Measurements from ENCODE around the gene FHL3. TPM values are rescaled to one million over a fixed set of nuclear protein-coding genes. Genes with fewer than 3 reads are reported as not detected.

FHL3 gene
- total and polyA plus RNA-seq, 4 donors: 29.9 to 67.9 (median 48.2) TPM

DNA sequence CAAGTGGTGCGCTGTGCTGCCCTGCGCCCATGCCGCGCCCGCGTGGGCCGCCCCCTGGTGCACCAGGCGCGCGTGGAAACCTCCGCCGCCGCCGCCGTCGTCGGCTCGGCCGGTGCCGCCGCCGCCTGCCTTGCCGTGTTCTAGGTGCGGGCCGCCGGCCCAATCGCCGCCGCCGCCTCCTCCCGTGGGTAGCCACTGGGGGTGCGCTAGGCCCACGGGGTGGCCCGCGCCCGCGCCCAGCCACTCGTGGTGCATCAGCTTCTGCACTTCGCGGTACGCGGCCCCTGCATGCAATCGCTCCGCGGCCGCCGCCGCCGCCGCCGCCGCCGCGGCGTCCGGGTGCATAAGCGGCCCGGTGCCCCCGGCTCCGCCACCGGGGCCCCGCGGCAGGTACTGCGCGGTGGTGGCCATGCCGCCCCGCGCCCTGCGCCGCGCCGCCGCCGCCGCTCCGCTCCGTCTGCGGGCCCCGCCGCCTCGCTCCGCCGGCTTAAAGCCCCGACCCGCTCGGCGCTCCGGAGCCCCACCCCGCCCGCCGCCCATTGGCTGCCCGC is 41.1 kb upstream of the FHL3 start, which contains the start of gene POU3F1:
POU3F1 (minus strand) TSS at position 461 of the 551 bp plus-strand sequence; CDS start at position 411, 50 bp downstream.
- intact Hi-C loops (cut with DNase I): loop anchor here in 1 of 2 donors (5.0 kb wide), 1 partner anchor 91 kb away; no protein-coding TSS in a partner anchor
- DNase-seq: no peak
- 1% methylated on average over 58 to 92 of the region's 92 CpGs for WGBS, 2 donors
- Histone ChIP-seq H3K9me3 (ENCODE audit: control insufficient read depth, low read length) (no peaks in the 10 kb centered on the region), H3K4me1 (ENCODE audit: control insufficient read depth in 1 of 2, insufficient read depth in 2 of 2, low read length in 2 of 2) (no peaks in the 10 kb centered on the region), H3K36me3 (ENCODE audit: control insufficient read depth in 1 of 2, insufficient read depth in 2 of 2, low read length in 1 of 2) (no peaks in the 10 kb centered on the region), H3K27me3 (ENCODE audit: control insufficient read depth in 1 of 2, insufficient read depth in 2 of 2, low read length in 1 of 2) (peaks cover 0 to 3% of the 10 kb centered on the region in 2 donors), H3K27ac (ENCODE audit: low read depth in 1 of 2, low read length in 2 of 2) (peak within 1 kb of the TSS in 1 of 2 donors; percentile 5), H3K4me3 (ENCODE audit: low read length in 2 of 2) (peak within 1 kb of the TSS; percentile 40 to 69)
- ATAC-seq (ENCODE audit: low FRiP score): no peak

DNA sequence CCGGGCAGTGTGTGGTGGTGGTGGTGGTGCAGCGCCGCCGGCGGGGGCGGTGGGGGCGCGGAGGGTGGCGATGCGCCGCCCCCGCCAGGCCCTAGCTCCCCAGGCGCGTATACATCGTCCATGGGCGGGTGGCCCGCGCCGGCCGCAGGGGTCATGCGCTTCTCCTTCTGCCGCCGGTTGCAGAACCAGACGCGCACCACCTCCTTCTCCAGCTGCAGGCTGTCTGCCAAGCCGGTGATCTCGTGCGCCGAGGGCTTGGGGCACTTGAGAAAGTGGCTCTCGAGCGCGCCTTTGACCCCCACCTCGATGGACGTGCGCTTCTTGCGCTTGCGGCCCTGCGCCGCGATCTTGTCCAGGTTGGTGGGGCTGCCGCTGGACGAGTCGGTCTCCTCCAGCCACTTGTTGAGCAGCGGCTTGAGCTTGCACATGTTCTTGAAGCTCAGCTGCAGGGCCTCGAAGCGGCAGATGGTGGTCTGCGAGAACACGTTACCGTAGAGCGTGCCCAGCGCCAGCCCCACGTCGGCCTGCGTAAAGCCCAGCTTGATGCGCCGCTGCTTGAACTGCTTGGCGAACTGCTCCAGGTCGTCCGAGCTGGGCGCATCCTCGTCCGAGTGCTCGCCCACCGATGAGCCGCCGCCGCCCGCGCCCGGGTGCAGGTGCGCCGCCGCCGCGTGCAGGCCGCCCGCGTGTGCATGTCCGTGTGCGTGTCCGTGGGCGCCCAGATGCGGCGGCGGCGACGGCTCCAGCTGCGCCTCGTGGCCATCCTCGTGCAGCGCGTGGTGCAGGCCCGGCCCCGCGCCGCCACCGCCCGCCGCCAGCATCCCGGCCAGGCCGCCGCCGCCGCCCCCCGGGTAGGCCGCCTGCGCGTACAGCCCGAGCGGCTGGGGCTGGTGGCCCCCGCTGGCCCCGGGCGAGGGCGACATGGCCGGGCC is 40.4 kb upstream of the FHL3 start:
- Histone ChIP-seq H3K4me3 (ENCODE audit: low read length in 2 of 2) (peak overlapping the region in 1 of 2 donors; percentile 69), H3K36me3 (ENCODE audit: control insufficient read depth in 1 of 2, insufficient read depth in 2 of 2, low read length in 1 of 2) (no peaks in the 10 kb centered on the region), H3K4me1 (ENCODE audit: control insufficient read depth in 1 of 2, insufficient read depth in 2 of 2, low read length in 2 of 2) (no peaks in the 10 kb centered on the region), H3K27me3 (ENCODE audit: control insufficient read depth in 1 of 2, insufficient read depth in 2 of 2, low read length in 1 of 2) (peaks cover 0 to 3% of the 10 kb centered on the region in 2 donors), H3K27ac (ENCODE audit: low read depth in 1 of 2, low read length in 2 of 2) (no peak overlapping the region), H3K9me3 (ENCODE audit: control insufficient read depth, low read length) (no peaks in the 10 kb centered on the region)
- no peak for DNase-seq
- WGBS, 2 donors: 3 to 5% methylated on average over 62 to 115 of the region's 115 CpGs
- intact Hi-C loops (cut with DNase I): loop anchor here in 1 of 2 donors (5.0 kb wide), 1 partner anchor 92 kb away; no protein-coding TSS in a partner anchor
- ATAC-seq (ENCODE audit: low FRiP score): no peak

DNA sequence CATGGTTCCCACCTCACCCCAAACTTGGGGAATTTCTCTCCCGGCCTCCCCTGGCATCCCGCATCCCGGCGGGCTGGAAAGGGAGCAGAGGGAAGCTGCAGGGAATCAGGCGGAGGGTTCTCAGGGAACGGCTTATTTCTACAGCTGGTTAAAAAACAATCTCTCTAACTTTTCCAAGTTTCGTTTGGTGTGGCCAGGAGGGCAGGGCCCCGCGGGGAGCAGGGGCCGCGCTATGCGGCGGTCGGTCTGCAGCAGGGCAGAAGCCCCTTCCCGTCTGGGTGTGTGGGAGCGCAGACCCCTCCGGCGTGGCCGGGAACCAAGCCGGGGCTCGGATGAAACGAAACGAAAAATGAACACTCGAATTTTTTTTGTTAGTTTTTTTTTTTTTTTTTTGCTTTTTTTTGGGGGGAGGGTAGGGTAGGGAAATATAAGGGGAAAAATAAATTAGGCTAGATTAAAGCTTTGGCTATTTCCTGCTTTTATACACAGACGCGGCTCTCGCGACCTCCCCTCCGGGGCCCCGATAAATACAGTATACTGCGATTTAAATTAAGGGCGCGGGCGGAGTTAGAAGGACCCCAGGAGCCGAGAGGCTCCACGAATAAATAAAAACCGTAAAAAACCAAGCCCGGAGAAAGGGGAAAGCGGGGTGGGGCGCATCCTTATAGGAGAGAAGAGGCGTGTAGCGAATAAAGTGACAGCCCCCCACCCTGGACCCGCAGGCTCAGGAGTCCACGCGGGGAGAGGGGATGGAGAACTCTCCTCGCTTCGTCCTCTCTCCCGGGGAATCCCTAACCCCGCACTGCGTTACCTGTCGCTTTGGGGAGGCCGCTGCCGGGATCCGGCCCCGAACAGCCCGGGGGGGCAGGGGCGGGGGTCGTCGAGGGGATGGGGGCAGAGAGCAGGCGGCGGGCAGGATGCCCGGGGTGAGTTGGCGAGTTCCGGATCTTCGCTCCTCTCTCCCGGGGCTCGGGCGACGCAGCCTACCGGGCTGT is 39.2 kb upstream of the FHL3 start:
- H3K27me3 ChIP-seq (ENCODE audit: control insufficient read depth in 1 of 2, insufficient read depth in 2 of 2, low read length in 1 of 2): peaks cover 0 to 3% of the 10 kb centered on the region in 2 donors

DNA sequence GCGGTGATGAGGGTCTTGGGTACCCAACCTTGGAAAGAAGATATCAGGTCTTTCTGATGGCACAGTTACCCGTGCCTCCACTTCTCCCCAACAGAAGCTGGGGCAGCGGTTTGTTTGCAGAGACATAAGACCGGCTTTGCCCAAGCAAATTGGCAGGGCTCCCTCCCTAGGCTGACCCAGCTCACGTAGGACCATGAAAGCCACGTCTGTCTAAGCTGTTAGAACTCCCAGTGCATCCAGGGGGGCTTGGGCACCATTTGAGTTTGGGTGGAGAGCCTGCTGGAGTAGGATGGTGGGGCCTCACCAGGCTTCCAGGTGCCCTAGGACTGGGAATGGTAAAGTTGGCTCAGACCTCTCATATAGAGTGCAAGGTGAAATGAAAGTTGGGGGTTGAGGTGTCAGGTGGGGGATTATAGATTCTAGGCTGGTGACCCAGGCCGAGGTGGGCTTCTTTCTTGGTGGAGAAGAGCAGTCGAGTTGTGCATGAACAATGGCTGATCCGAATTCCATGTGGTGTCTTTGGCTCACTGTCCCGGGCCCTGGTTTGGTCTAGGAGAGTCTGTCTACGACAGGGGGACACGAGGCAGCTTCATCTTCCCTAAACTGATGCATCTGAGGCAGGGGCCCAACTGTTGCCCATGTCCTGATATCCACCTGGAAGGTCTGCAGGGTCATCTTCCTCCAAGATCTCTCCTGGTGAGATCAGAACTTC is 37.9 kb upstream of the FHL3 start:
- Histone ChIP-seq H3K9me3 (ENCODE audit: control insufficient read depth, low read length) (no peaks in the 10 kb centered on the region), H3K4me1 (ENCODE audit: control insufficient read depth in 1 of 2, insufficient read depth in 2 of 2, low read length in 2 of 2) (no peaks in the 10 kb centered on the region), H3K27ac (ENCODE audit: low read depth in 1 of 2, low read length in 2 of 2) (no peak overlapping the region), H3K27me3 (ENCODE audit: control insufficient read depth in 1 of 2, insufficient read depth in 2 of 2, low read length in 1 of 2) (peaks cover 0 to 3% of the 10 kb centered on the region in 2 donors), H3K36me3 (ENCODE audit: control insufficient read depth in 1 of 2, insufficient read depth in 2 of 2, low read length in 1 of 2) (no peaks in the 10 kb centered on the region), H3K4me3 (ENCODE audit: low read length in 2 of 2) (no peak overlapping the region)
- DNase-seq: peak in 1 of 2 donors; percentile 28
- ATAC-seq (ENCODE audit: low FRiP score): no peak
- WGBS, 2 donors: 91 to 93% methylated on average over 12 of the region's 12 CpGs
- intact Hi-C loops (cut with DNase I): no loop called here

More for the DNA sequence above, 39.2 kb upstream of the FHL3 start:
- whole genome bisulfite sequencing, 2 donors: 7 to 8% methylated on average over 57 to 70 of the region's 70 CpGs
- Histone ChIP-seq H3K27ac (ENCODE audit: low read depth in 1 of 2, low read length in 2 of 2) (no peak overlapping the region), H3K4me3 (ENCODE audit: low read length in 2 of 2) (no peak overlapping the region), H3K4me1 (ENCODE audit: control insufficient read depth in 1 of 2, insufficient read depth in 2 of 2, low read length in 2 of 2) (no peaks in the 10 kb centered on the region), H3K9me3 (ENCODE audit: control insufficient read depth, low read length) (no peaks in the 10 kb centered on the region), H3K36me3 (ENCODE audit: control insufficient read depth in 1 of 2, insufficient read depth in 2 of 2, low read length in 1 of 2) (no peaks in the 10 kb centered on the region)
- DNase-seq (no peak), ATAC-seq (ENCODE audit: low FRiP score) (no peak)
- intact Hi-C loops (cut with DNase I): loop anchor here in 1 of 2 donors (5.0 kb wide), 1 partner anchor 93 kb away; no protein-coding TSS in a partner anchor

DNA sequence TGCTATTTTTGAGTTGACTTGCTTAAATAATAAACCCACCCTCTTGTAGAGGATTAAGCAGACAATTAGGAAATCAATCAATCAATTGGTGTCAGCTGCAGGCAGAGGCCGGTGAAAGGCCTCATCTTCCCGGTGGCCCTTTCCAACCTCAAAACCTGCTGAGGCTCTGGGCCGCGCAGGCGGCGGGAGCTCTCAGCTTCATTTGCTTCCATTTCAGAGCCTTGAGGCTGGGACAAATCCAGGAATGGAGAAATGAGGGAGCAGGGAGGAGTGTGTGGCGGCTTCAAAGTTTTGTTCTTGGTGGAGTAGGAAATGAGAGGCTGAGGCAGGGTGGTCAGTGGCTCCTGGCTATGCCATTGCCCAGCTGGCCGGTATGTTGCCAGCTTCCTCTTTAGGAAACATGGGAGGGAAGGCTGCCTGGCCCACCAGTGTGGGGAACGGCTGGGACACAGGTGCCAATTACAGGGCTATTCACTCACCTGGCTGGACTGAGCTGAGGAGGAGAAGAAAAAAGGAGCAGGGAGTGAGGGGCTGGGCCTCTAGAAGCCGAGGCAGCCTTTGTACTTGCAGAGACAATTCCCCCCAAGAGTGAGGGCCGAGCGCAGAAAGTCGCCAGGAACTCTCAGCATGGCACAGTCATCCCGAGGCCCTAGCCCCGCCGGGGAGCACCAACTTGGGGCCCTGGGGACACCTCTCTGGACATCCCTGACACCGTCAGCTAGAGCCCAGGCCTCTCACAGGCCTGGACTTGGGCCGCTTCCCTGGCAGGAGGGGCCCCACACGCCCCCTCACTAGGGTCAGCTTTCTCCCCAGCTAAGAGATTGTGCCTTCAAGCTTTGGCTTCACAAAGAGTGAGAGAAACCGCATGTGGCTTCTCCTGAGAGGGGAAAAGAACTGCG is 36.9 kb upstream of the FHL3 start:
- Histone ChIP-seq H3K9me3 (ENCODE audit: control insufficient read depth, low read length) (no peaks in the 10 kb centered on the region), H3K36me3 (ENCODE audit: control insufficient read depth in 1 of 2, insufficient read depth in 2 of 2, low read length in 1 of 2) (no peaks in the 10 kb centered on the region), H3K4me3 (ENCODE audit: low read length in 2 of 2) (no peak overlapping the region), H3K27ac (ENCODE audit: low read depth in 1 of 2, low read length in 2 of 2) (no peak overlapping the region), H3K27me3 (ENCODE audit: control insufficient read depth in 1 of 2, insufficient read depth in 2 of 2, low read length in 1 of 2) (peaks cover 0 to 3% of the 10 kb centered on the region in 2 donors), H3K4me1 (ENCODE audit: control insufficient read depth in 1 of 2, insufficient read depth in 2 of 2, low read length in 2 of 2) (no peaks in the 10 kb centered on the region)
- intact Hi-C loops (cut with DNase I): no loop called here
- ATAC-seq (ENCODE audit: low FRiP score) (no peak), DNase-seq (peak in 1 of 2 donors; percentile 48)
- WGBS, 2 donors: 86 to 88% methylated on average over 21 of the region's 21 CpGs

DNA sequence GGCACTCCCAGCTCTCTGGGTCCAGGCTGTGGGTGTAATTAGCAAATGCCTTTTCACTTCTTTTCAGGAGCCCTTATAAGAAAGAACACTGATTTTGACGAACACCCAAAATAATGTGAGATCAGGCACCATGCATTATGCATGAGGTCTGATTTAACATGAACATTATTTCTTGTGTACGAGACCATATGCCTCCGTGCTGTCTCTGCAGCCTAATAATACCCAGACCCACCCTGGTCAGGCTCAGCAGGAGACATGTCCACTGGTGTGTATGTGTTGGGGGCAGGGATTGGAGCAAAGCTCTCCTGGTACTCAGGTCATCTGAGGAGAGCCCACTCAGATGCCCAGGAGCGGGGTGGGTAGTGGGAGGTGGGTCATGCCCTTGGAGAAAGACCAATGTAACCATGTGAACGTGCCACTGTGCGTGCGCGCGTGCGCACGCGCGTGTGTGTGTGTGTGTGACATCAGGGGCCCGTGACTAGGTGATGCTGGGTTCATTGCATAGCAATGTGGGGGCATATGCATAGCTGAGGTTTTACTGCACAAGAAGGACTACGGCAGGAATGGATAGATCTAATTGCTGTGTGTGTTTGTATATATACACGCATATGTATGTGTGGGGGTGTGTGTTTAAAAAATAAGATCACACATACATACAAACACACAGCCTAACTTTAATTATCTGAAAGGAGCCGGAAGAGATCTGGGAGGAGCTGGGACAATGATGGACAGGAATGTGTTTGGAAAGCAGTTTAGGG is 34.2 kb upstream of the FHL3 start:
- no peak for ATAC-seq (ENCODE audit: low FRiP score)
- no peaks in the 10 kb centered on the region for H3K36me3 ChIP-seq (ENCODE audit: control insufficient read depth in 1 of 2, insufficient read depth in 2 of 2, low read length in 1 of 2)
- H3K4me3 ChIP-seq (ENCODE audit: low read length in 2 of 2): no peak overlapping the region
- no peak for DNase-seq
- H3K9me3 ChIP-seq (ENCODE audit: control insufficient read depth, low read length): no peaks in the 10 kb centered on the region
- no peaks in the 10 kb centered on the region for H3K4me1 ChIP-seq (ENCODE audit: control insufficient read depth in 1 of 2, insufficient read depth in 2 of 2, low read length in 2 of 2)
- WGBS, 2 donors: 83 to 86% methylated on average over 17 of the region's 17 CpGs
- intact Hi-C loops (cut with DNase I): no loop called here
- no peak overlapping the region for H3K27ac ChIP-seq (ENCODE audit: low read depth in 1 of 2, low read length in 2 of 2)
- peaks cover 0 to 3% of the 10 kb centered on the region in 2 donors for H3K27me3 ChIP-seq (ENCODE audit: control insufficient read depth in 1 of 2, insufficient read depth in 2 of 2, low read length in 1 of 2)

DNA sequence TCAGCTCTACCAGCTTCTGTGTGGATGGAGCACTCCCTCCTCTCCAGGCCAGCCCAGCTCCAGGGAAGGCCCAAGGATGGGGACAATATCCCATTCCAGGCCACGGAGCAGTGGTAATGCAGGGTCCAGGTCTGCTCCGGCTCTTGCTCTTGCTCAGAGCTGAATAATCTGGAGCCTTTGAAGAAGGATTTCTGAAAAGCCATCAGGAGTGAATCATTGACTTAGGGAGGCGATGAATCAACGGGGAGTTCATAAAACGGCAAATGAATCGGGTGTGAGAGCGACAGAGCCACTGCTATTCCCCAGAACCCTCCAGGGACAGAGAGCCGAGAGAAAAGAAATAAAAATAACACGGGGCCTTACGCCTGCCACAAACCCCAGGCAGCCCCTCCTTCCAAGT is 33.5 kb upstream of the FHL3 start:
- ATAC-seq (ENCODE audit: low FRiP score) (no peak), DNase-seq (no peak)
- H3K9me3 ChIP-seq (ENCODE audit: control insufficient read depth, low read length): no peaks in the 10 kb centered on the region
- intact Hi-C loops (cut with DNase I): no loop called here
- WGBS, 2 donors: 37 to 52% methylated on average over 10 of the region's 10 CpGs
- H3K27me3 ChIP-seq (ENCODE audit: control insufficient read depth in 1 of 2, insufficient read depth in 2 of 2, low read length in 1 of 2): no peaks in the 10 kb centered on the region
- H3K4me3 ChIP-seq (ENCODE audit: low read length in 2 of 2): no peak overlapping the region
- H3K4me1 ChIP-seq (ENCODE audit: control insufficient read depth in 1 of 2, insufficient read depth in 2 of 2, low read length in 2 of 2): no peaks in the 10 kb centered on the region
- no peak overlapping the region for H3K27ac ChIP-seq (ENCODE audit: low read depth in 1 of 2, low read length in 2 of 2)
- H3K36me3 ChIP-seq (ENCODE audit: control insufficient read depth in 1 of 2, insufficient read depth in 2 of 2, low read length in 1 of 2): no peaks in the 10 kb centered on the region

Measured in aorta (tissue), 5 donors.